MM.1S (cell line): Measurements from ENCODE around the gene DACT2.

Experiments used
- EZH2 ChIP-seq: fragments of 300-600 bp; sonication (generic); optimal IDR thresholded peaks from 2 replicates; pipeline ENCODE3; 2017; ENCODE audit warnings: low read depth, mild to moderate bottlenecking, antibody characterized with exemption, low read length, mixed read lengths
- EZH2phosphoT487 ChIP-seq: fragments of 300-600 bp; sonication (generic); IDR thresholded peaks from 2 replicates; pipeline ENCODE4 v1.6.1; 2018; ENCODE audit warnings: antibody characterized with exemption, low read length
- TF ChIP-seq, protein P1 (sequence below): fragments of 300-600 bp; sonication (generic); IDR thresholded peaks from 2 replicates; pipeline ENCODE4 v1.5.1; 2016; ENCODE audit warnings: antibody characterized with exemption, low read length, mixed read lengths

DNA sequence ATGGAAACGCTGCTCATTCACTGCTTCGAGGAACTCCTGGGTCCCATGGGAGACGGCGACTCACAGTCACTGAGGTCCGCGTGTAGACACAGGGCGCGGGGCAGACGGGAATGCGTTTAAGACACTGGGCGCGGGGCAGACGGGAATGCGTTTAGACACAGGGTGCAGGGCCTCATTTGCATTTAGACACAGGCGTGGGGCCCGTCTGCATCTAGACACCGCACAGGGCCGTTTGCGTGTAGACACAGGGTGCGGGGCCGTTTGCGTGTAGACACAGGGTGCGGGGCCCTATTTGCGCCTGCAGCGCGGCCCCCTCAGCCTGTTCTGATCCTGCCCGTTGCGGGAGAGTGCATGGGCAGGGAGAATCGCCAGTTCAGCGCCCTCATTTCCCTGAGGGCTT lies 10.4 kb downstream of the DACT2 start:
- TF ChIP-seq EZH2 (no peak), EZH2phosphoT487 (no peak)
- TF ChIP-seq, protein P1, sequence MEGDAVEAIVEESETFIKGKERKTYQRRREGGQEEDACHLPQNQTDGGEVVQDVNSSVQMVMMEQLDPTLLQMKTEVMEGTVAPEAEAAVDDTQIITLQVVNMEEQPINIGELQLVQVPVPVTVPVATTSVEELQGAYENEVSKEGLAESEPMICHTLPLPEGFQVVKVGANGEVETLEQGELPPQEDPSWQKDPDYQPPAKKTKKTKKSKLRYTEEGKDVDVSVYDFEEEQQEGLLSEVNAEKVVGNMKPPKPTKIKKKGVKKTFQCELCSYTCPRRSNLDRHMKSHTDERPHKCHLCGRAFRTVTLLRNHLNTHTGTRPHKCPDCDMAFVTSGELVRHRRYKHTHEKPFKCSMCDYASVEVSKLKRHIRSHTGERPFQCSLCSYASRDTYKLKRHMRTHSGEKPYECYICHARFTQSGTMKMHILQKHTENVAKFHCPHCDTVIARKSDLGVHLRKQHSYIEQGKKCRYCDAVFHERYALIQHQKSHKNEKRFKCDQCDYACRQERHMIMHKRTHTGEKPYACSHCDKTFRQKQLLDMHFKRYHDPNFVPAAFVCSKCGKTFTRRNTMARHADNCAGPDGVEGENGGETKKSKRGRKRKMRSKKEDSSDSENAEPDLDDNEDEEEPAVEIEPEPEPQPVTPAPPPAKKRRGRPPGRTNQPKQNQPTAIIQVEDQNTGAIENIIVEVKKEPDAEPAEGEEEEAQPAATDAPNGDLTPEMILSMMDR: no peak
